ENCODE measurements around the gene B3GNT3.

B3GNT3 gene

GRCh38 chr19:17802137-17802858 is 7.4 kb downstream of the B3GNT3 start:
- no peak for DNase-seq

GRCh38 chr19:17803264-17803896 is 8.4 kb downstream of the B3GNT3 start:
- DNase-seq = no peak

GRCh38 chr19:17805427-17805826 is 10.5 kb downstream of the B3GNT3 start:
- no peak for DNase-seq

- no peak for DNase-seq
Measured at GRCh38 chr19:17806945-17807344, 12.0 kb downstream of the B3GNT3 start.

- no peak for DNase-seq
Measured at GRCh38 chr19:17807731-17808316, 12.9 kb downstream of the B3GNT3 start.

- no peak for DNase-seq
Measured at GRCh38 chr19:17811103-17811502, 16.2 kb downstream of the B3GNT3 start.

GRCh38 chr19:17811681-17812080 is 16.7 kb downstream of the B3GNT3 start:
- DNase-seq = no peak

GRCh38 chr19:17812099-17812498 is 17.2 kb downstream of the B3GNT3 start:
- no peak for DNase-seq

GRCh38 chr19:17817668-17818363 is 22.9 kb downstream of the B3GNT3 start:
- DNase-seq = no peak

- DNase-seq = no peak
Measured at GRCh38 chr19:17821190-17821589, 26.3 kb downstream of the B3GNT3 start, which contains the start of gene INSL3. INSL3 (minus strand) TSS chr19:17821519; CDS start chr19:17821506, 13 bp downstream.

GRCh38 chr19:17824339-17824738 is 29.4 kb downstream of the B3GNT3 start:
- DNase-seq = no peak

GRCh38 chr19:17826508-17827056 is 31.6 kb downstream of the B3GNT3 start:
- DNase-seq = no peak

- peak; percentile 25 for DNase-seq
Measured at GRCh38 chr19:17829855-17830566, 35.1 kb downstream of the B3GNT3 start.

GRCh38 chr19:17830567-17831418 is 35.9 kb downstream of the B3GNT3 start:
- DNase-seq = no peak

GRCh38 chr19:17831419-17831888 is 36.5 kb downstream of the B3GNT3 start:
- no peak for DNase-seq

GRCh38 chr19:17832443-17833208 is 37.7 kb downstream of the B3GNT3 start:
- no peak for DNase-seq

GRCh38 chr19:17834350-17835181 is 39.6 kb downstream of the B3GNT3 start:
- no peak for DNase-seq

- no peak for DNase-seq
Measured at GRCh38 chr19:17835182-17836006, 40.5 kb downstream of the B3GNT3 start.

GRCh38 chr19:17836530-17836929 is 41.6 kb downstream of the B3GNT3 start:
- no peak for DNase-seq
